Activated T-helper 1 cell treated with anti-CD3 and anti-CD28 coated beads, Interleukin-2, amount 50 U/mL, for 16 hours (primary cell): Measurements from ENCODE around the gene TCF12.

Source experiments
- DNase-seq, 2 donors: peaks; one replicate each; pipeline ENCODE4 v3.0.0-alpha.2; 2020; ENCODE audit warnings: low read depth in 1 of 2, low spot score in 1 of 2

TCF12 gene

DNA sequence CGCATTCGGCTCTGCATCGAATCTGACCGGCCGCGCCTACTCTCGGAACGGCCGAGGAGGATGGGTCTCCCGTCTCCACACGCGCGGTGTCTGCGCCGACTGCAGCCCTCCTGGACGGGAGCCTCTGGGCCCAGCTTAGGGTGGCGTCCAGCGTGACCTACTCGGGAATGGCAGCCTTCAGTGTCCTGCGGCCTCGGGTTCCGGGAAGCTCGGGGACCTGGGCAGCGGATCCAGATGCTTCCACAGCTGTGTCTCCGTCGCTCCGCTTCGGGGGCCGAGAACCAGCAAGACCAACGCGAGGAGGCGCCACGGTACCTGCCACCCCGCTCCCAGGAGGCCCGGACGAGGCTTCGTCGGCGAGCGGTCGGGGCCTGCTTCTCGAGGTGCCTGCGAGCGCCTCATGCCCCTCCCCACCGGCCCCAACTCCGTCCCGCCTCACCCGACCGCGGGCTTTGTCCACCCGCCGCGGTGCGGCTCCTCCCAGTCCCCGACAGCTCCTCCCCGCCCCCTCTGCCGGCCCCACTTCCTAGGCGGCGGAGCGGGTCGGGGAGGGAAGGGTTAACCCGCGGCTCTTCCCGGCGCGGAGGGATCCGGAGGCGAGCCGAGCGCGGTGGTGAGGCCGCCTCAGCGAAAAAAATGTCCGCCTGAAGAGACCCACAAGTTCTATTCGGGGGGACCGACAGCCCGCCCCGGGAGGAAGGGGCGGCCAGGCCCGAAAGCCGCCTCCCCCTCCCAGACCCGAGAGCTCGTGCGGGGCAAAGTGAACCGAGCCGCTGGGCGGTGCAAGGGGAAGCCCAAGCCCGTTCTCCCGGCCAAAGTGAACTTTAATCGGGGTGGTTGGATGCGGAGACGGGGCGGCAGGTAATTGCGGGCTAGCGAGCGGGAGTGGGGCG is at the start of gene TCF12:
TCF12 (plus strand) TSS at position 599 of the 893 bp plus-strand sequence. CDS start 1,270 bp downstream, outside the sequence.
- DNase-seq, result peak; percentile 70 to 83

DNA sequence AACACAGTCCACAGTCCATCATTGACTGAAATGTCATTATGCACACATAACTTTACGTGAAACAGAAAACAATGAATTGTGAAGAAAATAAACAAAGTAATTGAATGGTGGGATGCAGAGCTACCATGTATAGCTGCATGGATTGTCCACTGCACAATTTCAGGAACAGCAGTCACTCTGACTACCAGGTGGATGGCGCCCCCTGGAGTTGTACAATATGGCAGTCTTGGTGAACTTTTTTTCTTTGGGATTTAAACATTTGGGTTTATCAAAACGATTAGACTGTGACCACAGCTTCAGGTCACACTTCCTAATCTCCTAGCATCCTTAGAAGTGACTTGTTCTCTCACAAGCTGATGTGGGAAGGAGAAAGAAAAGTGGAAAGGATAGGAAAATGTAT is 48.9 kb upstream of the TCF12 start:
- DNase-seq, result no peak

DNA sequence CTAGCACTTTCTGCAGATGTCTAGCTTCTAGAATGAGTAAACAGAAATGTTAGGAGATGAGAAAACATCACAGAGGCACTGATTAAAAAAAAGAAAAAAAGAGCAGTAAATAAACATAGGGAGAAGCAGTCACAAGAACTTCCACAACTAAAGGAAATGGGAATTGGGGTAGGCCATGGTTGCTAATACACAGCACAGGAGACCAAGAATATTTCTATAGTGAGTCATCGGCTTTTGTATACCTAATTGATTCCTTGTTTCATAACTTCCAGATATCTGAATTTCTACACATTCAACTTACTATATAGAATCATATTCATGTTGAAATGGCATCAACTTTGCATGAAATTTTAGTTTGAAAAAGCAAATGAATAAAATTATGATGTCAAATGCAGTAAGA is 47.3 kb upstream of the TCF12 start:
- no peak for DNase-seq

DNA sequence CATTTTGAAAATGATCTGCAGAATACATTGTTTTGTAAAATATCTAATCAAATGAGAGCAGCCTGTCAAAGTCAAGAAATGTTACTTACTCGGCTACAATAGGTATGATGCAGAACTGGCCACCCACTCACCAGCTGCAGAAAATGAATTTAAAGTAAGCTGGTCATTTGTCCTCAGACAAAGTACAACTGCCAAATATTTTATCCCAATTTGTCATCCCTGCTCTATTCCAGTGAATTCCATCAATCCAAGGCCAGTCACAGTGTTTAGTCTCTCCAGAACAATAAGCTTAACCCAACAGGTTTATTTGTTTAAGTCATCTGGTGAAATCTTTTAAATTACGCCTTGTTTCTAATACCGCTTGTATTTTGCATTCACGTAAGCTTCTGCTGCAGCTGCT is 46.6 kb upstream of the TCF12 start:
- no peak for DNase-seq

DNA sequence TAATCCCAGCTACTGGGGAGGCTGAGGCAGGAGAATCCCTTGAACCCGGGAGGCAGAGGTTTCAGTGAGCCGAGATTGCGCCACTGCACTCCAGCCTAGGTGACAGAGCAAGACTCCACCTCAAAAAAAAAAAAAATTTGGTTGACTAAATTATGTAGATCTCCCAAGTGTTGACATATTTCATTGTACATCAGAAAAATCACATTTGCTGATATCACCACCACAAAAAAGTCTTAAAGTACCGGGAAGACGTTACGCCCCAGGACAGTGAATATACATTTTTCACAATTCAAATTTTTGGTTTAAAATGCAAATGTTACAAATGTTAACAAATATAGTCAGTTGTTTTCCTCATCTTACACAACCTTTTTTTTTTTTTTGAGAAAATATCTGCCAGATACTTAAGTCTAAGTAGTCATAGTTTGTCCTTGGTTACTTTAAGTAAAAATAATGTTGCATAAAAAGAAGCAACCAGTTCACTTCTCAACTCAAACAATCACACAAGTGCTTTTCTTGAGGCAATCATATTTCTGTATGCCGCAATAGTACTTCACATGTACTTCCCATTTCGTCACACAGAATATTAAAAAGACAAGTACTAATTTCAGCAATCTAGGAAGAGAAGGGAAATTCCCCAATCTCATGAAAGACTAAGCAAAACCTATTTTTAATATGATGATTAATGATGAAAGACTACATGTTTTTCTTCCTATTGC is 41.0 kb upstream of the TCF12 start:
- DNase-seq, result no peak

DNA sequence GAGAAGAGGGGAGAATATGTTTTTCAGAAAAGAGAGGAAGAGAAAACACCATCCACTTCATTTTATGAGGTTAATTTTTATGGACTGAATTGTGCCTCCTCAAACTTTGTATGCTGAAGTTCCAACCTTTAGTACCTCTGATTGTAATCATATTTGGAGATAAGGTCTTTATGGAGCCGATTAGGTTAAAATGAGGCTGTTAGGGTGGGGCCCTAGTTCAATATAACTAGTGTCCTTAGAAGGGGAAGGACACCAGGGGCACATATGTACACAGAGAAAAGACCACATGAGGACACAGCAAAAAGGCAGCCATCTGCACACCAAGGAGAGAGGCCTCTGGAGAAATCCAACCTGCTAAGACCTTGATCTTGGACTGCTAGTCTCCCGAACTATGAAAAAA is 38.9 kb upstream of the TCF12 start:
- no peak for DNase-seq

DNA sequence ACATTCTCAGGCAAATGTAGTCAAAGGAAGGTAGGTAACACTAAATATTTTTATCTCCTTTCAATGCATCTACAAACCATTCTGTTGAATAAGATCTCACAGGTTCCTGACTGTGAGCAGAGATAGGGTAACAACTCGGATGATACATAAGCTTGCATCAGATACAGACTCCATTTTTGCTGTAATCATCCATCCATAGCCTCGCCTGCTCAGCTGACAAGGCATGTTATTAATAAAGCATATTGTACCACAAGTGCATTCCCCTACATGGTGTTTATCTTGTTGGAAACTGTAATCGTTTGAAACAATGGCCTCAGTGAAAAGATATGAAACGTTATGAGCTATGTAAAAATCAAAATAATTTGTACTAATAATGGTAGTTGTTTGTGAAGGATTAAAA is 35.4 kb upstream of the TCF12 start:
- no peak for DNase-seq

DNA sequence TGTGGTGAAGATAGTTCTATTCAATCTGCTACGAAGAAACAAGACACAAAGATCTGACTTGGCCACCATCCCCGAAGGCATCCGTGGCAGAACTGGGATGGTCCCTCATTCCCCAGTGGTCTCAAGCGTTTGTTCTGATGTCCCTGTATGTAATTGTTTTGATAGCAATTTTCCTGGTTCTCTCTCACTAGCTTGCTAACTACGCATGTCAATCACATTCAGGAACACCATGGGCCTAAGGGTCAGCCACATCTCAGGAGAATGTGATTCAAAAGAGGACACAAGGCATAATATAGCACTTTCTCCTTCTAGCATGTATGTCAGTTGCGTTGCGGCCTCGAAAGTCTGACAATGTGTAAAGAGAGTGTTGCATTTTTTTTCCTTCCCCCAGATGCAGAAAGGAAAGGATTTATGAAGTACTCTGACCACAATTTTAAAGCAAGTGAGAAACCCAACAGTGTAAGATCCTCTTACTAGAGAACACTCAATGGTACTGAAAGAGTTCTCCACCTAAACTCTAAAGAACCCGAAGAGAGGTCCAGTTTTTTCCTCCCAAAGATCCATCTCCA is 32.0 kb upstream of the TCF12 start:
- no peak for DNase-seq

DNA sequence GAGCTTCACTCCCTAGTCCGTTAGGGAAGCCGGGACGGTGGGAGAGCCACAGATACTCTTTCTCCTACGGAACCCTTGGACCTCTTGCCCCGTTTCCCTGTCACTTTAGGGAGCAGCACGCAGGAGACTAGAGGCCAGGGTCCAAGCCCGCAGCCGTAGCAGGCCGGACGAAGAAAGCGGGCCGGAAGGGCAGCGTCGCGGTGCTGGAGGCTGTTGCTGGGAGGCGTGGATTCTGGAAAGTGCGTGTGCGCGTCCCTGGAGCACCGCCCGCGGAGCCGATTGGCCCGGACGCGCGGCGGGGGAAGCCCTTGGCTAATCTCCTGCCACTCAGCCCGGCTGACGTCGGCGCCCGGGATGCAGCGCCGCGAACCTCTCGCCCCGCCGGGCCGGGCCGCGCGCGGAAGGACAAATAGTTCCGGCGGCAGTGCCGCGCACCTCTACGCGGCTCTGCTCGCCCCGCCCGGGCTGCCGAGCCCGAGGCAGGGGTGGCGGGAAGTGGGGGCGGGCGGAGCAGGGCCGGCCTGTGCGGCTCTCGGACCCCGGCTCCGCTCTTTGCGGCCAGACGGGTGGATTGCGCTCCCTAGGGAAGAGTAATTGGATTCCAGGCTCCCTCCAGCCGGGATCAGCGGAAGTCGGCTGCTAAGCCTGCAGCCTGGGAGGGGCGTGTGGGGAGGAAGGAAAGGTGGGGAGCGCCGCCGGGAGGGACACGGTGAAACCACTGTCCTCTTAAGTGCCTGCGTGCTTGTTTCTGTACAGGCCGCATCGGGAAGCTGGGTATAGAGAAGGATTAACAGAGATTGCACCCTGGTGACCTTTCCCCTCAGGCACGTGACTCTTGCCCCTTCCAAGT is 31.3 kb upstream of the TCF12 start:
- peak; percentile 48 to 73 for DNase-seq

DNA sequence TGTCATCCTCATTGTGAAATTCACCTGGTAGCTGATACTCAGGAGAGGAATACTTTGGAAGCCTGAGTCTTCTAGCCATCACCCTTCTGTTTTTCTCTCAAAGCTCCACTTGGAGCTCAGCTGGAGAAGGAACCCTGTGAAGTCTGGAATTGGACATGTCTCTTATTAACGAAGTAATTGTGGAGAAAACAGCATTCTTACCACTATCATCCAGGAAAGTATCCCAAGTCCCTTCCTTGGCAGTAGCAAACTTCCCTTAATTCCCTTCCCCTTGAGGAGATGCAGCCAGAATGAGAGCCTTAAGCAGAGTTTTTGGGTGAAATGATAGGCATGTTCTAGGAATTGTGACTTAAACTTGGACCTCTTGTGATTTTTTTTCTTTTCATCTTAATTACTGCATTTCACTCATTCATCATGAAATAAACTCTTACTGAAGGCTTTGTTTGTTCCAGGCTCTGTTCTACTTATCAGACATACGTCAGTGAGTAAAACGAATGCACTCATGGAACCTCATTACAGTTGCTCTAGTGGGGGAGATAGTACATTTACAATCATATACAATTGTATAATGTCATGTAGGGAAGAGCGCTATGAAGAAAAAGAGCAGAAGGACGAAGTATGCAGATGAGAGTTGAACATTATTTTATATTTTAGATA is 30.5 kb upstream of the TCF12 start:
- no peak for DNase-seq

DNA sequence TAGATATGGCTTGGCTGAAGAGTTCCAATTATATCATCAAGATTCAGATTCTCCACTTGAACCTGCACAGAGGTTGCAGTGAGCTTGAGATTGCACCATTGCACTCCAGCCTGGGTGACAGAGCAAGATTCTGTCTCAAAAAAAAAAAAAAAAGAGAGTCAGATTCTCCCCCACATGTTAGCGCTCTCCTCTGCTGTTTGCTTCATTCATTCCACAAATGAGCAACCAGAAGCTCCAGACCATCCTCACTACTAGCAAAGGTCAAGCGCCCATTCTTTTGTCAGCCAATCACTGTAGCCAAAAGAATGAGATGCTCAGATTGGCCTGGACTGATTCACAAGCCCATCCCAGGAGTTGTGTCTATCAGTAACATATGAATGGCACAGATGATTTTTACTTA is 28.4 kb upstream of the TCF12 start:
- no peak for DNase-seq

DNA sequence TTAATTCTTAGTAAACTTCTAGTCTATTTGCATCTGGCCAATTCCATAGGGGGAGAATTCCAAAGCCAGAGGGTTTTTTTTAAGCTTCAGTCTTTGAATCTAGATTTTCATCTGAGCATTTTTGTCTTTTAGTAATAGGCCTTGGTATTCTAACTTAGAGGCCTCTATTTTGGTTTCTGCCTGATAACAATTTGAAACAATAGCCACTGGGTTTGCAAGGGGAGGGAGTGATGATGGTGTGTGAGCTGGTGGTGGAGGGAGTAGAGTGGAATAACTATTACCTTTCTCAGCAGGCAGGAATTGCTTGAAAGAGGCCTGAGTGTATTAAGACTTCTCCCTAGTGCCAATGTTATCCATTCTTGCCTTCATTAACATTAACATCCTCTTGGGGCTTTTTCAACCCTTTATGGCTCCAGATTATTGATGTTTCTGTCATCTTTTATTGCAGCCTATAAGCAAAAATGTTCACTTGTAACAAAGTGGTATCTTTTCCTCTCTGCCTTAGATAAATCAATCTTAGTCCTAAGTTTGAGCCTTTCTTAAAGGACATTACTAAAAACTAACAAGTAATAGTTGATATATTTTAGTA is 26.5 kb upstream of the TCF12 start:
- DNase-seq, result no peak

DNA sequence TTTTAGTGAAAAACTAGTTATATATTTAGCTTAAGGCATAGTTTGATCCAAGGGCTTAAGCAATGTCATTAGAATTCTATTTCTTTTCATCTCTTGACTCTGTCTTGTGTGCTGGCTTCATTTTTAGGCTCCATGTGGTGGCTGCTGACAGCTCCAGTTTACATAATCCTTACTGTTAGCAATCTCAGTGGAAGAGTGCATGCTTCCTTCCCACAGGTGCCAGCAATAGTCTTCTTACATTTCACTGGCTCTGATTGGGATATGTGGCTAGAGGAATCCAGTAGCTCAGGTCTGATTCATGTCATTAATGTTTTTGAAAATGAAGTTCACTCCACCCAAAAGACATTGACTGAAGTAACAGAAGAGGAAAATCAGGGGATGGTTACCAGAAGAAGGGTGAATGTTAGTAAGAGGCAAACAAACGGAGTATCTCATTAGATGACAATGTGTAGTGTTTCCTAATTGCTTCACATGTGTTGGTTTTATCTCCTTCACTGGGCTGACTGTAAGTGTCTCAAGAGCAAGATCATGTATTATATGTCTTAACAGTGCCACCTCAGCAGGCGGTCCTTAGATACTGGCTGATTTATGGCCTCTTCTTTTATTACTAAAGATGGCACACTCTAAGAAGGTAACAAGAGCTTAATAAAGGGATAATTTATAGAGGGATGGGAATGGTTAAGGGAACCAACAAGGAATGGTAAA is 25.6 kb upstream of the TCF12 start:
- DNase-seq, result no peak

DNA sequence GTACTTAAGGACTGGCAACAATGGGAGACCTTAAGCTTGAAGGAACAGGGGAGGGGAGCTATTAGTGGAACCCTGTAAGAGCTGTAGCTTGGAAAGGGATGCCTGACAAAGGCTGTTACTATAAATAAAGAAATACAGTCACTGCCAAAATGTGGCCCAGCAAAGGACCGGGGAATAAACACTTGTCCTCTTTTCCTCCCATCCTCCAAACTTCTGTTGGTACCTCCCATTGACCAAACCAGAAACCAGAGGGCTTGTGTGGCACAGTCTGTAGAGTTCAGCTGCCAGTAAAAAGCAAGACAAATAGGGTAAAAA is 25.1 kb upstream of the TCF12 start:
- DNase-seq, result no peak

DNA sequence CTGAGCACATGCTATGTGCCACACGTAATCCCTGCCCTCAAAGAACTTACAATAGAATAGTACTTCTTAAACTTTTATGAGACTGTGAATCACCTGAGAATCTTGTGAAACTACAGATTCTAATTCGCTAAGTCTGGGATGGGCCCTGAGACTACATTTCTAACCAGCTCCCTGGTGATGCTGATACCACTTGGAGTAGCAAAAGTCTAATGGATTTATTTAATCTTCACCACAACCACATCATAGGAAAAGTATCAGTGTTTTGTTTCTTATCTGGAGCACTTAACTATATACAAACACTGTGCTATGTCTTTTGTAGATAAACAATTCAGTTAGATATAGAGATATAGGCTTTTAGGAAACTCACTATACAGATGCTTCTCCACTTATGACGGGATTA is 23.8 kb upstream of the TCF12 start:
- DNase-seq, result no peak

DNA sequence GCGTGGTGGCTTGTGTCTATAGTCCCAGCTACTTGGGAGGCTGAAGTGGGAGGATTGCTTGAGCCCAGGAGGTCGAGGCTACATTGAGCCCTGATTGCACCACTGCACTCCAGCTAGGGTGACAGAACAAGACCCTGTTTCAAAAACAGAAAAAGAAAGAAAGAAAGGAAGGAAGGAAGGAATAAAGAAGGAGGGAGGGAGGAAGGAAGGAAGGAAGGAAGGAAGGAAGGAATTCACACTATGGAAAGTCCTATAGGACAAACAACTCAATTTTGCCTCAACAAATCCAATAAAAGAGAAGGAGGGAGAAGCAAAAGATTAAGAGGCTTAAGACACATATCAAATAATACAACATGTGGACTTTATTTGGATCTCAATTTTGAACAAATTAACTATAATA is 16.5 kb upstream of the TCF12 start:
- no peak for DNase-seq

DNA sequence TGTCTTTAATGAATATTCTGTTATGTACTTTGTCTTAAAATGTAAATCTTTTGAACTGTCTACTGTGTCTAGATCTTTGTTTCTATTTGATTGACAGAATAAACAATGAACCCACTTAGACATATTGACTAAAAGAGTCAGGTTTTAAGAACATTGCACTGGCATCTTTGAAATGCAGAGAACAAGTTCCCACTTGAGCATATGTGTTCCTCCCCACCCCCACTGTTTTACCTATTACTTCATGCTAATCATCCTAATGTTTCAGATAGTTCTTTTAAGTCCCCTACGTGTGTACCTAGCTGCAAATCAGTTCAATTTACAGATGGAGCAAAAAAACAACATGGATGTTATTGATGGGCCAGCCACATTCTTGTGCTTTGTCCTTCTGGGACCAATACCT is 11.7 kb upstream of the TCF12 start:
- no peak for DNase-seq

DNA sequence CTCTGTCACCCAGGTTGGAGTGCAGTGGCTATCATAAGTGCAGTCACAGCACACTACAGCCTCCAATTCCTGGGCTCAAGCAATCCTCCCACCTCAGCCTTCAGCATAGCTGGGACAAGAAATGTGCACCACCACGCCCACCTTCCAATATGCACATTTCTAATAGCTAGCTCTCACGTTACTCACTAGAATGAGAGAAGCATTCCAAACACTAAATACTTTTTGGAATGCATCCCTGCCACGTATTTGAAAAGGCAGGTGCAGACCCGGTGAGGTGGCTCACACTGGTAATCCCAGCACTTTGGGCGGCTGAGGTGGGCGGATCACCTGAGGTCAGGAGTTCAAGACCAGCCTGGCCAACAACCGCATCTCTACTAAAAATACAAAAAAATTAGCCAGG is 7.6 kb upstream of the TCF12 start:
- DNase-seq, result no peak

DNA sequence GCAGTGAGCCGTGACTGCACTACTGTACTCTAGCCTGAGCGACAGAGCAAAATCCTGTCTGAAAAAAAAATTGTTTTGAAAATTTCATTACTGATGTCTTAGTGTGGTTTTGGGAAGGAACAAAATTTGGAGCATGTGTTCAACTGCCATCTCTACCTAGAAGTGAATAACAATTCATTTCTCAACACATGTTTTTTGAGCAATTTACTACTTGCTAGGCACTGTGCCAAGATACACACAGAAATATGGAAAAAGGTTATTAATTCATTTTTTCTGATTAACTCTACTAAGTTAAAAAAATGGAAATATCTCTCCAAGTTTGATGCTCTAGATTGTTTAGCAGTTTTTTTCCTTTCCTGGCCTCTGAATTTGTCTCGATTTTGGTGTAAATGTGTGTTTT is 5.2 kb upstream of the TCF12 start:
- no peak for DNase-seq

DNA sequence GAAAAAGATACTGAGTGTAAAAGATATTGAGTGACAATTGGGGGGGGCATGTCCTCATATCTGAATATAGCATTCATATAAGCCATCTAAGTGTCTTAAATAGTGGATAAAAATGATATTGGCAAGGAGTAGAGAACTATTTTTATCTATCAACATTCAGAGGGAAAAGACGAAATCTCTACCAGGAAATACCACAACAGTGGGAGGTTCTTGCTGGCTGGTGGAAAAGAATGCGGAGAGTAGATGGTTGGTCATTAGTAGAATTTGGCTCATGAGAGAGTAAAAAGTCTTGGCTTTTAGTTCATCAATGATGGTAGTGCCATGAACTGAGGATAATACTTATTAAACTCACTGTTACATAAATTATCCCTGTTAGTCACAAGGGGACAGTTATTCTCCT is 4.8 kb upstream of the TCF12 start:
- DNase-seq, result no peak
